ENCODE data around the gene PNMA6A.
"Not testable (repeated sequence)": the region's sequence is repeated elsewhere in the genome, so short reads cannot be mapped to it uniquely, and the experiment has no call there.

The PNMA6A gene

GRCh38 chrX:153075366-153075765 lies 3.1 kb downstream of the PNMA6A start:
- no peak for DNase-seq (ENCODE audit: low spot score)

GRCh38 chrX:153077437-153078135 lies 5.3 kb downstream of the PNMA6A start:
- not testable (repeated sequence) for DNase-seq (ENCODE audit: low spot score)

- DNase-seq (ENCODE audit: low spot score), result not testable (repeated sequence)
Measured at GRCh38 chrX:153083238-153083923, 11.1 kb downstream of the PNMA6A start.

- DNase-seq (ENCODE audit: low spot score), result no peak
Measured at GRCh38 chrX:153102418-153102817, 30.2 kb downstream of the PNMA6A start.

DNA sequence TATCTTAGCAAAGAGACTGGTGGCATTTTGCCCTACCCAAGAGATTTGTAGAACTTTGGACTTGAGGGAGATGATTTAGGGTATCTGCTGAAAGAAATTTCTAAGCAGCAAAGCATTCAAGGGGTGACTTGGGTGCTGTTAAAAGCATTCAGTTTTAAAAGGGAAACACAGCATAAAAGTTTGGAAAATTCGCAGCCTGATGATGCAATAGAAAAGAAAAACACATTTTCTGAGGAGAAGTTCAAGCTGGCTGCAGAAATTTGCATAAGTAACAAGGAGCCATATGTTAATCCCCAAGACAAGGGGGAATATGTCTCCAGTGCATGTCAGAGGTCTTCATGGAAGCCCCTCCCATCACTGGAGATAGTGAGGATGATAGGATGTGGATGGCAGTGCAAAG lies 32.7 kb downstream of the PNMA6A start:
- DNase-seq (ENCODE audit: low spot score), result not testable (repeated sequence)

DNA sequence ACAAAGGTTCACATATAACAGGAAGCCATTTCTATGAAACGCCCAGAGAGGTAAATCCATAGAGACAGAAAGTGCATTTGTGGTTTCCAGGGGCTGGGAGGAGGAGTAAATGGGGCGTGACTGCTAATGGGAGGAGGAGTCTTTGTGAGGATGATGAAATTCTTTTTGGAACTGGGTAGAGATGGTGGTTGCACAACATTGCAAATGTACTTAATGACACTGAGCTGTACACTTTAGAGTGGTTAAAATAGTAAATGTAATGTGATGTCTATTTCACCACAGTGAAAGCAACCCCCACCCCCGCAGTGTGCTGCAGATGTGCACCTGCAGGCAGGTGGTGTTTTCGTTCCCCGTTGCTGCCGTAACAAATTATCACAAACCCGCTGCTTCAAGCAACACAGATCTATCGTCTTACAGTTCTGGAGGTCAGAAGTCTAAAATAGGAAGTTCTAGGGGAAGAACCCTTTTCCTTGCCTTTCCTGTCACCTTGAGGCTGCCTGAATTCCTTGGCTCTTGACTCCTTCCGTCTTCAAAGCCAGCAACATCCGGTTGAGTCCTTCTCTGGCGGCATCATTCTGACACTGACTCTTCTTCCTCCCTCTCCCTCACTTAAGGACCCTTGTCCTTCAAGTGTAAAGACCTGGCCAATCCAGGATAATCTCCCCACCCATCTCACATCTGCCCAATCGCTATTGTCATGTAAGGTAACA lies 34.0 kb downstream of the PNMA6A start:
- DNase-seq (ENCODE audit: low spot score), result not testable (repeated sequence)

GRCh38 chrX:153110735-153111134 lies 38.5 kb downstream of the PNMA6A start:
- not testable (repeated sequence) for DNase-seq (ENCODE audit: low spot score)

DNA sequence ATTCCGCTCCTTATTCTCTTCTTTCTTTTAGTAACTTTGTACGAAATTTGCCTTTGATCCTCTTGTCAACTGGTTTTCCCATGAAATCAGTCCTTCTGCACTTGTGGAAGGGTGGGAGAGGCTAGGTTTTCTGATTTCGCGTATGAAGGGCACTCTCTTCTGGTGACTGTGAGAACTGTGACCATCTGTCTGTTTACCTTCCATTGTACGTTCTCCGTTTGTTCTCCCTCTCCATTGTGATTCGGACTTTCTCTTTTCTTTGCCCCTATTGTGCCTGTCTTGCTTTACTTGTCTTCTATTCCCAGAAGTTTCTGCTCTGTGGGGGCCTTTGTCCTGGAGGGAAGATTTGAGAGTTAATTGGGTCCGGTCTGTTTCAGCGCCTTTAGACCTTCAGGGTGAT lies 41.6 kb downstream of the PNMA6A start:
- not testable (repeated sequence) for DNase-seq (ENCODE audit: low spot score)

GRCh38 chrX:153117754-153118153 lies 45.5 kb downstream of the PNMA6A start:
- not testable (repeated sequence) for DNase-seq (ENCODE audit: low spot score)

- DNase-seq (ENCODE audit: low spot score), result not testable (repeated sequence)
Measured at GRCh38 chrX:153120230-153120629, 48.0 kb downstream of the PNMA6A start.

DNA sequence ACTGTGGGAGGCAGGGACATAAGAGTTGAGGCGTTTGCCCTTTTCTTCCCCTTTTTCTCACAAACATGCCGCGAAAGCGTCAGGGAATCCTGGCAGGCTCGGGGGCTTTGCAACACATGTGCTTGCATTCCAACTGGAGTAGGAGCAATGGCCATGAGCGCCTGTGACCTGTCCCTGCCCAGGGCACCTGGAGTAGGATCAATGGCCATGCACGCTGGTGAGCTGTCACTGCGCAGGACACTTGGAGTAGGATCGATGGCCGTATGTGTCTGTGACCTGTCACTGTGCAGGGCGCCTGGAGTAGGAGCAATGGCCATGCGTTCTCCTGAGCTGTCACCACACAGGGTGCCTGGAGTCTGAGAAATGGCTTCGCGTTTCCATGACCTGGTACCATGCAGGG lies 51.2 kb downstream of the PNMA6A start:
- DNase-seq (ENCODE audit: low spot score), result not testable (repeated sequence)

All from kidney tubule cell (primary cell).